ENCODE results near the gene NINJ2.

DNA sequence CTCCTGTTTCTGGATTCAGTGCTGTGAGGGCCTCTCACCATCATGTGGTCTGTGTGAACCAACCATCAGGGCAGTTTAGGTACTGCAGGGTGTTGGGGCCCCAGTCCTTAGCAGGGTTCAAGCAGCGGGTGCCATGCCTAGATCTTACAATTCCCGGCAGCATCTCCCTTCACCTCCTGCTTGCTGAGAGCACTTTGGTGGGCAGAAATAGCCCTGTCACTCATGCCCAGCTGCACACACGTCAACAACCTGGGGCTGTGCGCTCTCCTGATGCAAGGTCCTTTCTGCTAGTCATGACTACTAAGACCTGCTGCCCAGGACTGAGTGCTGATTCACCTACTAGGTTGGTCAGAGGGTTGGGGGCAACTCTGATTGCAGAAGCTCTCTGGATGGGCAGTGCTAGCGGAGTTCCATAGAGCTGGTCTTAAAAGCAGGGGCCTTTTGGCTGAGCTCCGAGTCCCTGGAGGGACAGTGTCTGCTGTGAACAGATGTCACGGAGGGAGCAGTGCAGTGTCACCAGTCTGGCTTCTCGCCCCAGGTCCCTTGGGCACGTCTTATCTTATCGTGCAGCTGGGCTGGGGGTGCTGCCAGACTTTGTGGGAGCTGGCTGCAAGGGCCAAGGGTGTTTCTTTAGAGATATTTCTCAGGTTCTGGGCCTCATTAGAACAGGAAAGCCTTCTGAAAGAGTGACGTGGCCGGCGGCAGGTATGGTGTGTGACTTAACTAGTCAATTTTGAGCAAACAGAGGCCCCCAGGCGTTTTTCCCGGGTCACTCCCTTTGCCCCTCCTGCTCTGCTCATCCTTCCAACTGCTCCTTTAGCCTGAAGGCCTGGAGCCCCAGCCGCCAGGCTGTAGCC is 71.8 kb downstream of the NINJ2 start:
- TF ChIP-seq POLR2A (IDR thresholded peaks at IDR 0.05): peak in 1 of 2 donors; percentile 8
- TF ChIP-seq, protein P1, sequence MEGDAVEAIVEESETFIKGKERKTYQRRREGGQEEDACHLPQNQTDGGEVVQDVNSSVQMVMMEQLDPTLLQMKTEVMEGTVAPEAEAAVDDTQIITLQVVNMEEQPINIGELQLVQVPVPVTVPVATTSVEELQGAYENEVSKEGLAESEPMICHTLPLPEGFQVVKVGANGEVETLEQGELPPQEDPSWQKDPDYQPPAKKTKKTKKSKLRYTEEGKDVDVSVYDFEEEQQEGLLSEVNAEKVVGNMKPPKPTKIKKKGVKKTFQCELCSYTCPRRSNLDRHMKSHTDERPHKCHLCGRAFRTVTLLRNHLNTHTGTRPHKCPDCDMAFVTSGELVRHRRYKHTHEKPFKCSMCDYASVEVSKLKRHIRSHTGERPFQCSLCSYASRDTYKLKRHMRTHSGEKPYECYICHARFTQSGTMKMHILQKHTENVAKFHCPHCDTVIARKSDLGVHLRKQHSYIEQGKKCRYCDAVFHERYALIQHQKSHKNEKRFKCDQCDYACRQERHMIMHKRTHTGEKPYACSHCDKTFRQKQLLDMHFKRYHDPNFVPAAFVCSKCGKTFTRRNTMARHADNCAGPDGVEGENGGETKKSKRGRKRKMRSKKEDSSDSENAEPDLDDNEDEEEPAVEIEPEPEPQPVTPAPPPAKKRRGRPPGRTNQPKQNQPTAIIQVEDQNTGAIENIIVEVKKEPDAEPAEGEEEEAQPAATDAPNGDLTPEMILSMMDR (IDR thresholded peaks at IDR 0.05): peak in 3 of 6 experiments; percentile 30 to 46 (median 30)
